Stimulated activated CD4-positive, alpha-beta T cell treated with anti-CD3 and anti-CD28 coated beads, Interleukin-2, amount 100 ng/mL, for 48 hours (primary cell): ENCODE data around the gene P2RX4.
"Not testable (repeated sequence)": the region's sequence is repeated elsewhere in the genome, so short reads cannot be mapped to it uniquely, and the experiment has no call there.

ENCODE experiments used
- DNase-seq, 2 donors: peaks; one replicate each; pipeline ENCODE4 v3.0.0-alpha.2; 2020

Gene P2RX4

GRCh38 chr12:121279071-121279375 lies 69.1 kb downstream of the P2RX4 start:
- DNase-seq: no peak

- no peak for DNase-seq
Observed at GRCh38 chr12:121279507-121279915, 69.6 kb downstream of the P2RX4 start.

- not testable (repeated sequence) for DNase-seq
Observed at GRCh38 chr12:121280531-121280930, 70.6 kb downstream of the P2RX4 start.

GRCh38 chr12:121281116-121281515 lies 71.2 kb downstream of the P2RX4 start:
- DNase-seq: not testable (repeated sequence)

- no peak for DNase-seq
Observed at GRCh38 chr12:121282072-121282742, 72.3 kb downstream of the P2RX4 start.

GRCh38 chr12:121282910-121283309 lies 73.0 kb downstream of the P2RX4 start:
- DNase-seq: not testable (repeated sequence)

GRCh38 chr12:121283388-121283787 lies 73.5 kb downstream of the P2RX4 start:
- DNase-seq: no peak
